Ovary (tissue), 9 donors: Measurements from ENCODE around the gene LYPD6. TPM values are rescaled to one million over a fixed set of nuclear protein-coding genes. Genes with fewer than 3 reads are reported as not detected.

Experiments
- DNase-seq, 5 donors: peaks; one replicate each; pipeline ENCODE4 v3.0.0-alpha.2; 2019 to 2020
- H3K27ac ChIP-seq, 2 donors: fragments of 200-600 bp; one replicate each; pipeline versions ENCODE4 v1.5.1 to v1.8.0; 2019 to 2022
- H3K27me3 ChIP-seq: fragments of 200-600 bp; one replicate; pipeline ENCODE4 v1.8.0; 2022
- H3K36me3 ChIP-seq: fragments of 200-600 bp; sonication (generic); one replicate; pipeline ENCODE4 v1.5.1; 2019
- H3K4me1 ChIP-seq: one replicate; pipeline ENCODE4 v1.8.1; 2013; ENCODE audit warnings: mild to moderate bottlenecking, moderate library complexity; ENCODE audit not compliant: insufficient read depth
- H3K4me3 ChIP-seq: fragments of 200-600 bp; sonication (generic); one replicate; pipeline ENCODE4 v1.5.1; 2017
- H3K9me3 ChIP-seq, 2 donors: fragments of 200-600 bp in 1 of 2; sonication (generic) in 1 of 2; one replicate each; pipeline versions ENCODE4 v1.5.1 to v1.8.1; 2013 to 2019; ENCODE audit warnings: mild to moderate bottlenecking in 1 of 2, moderate library complexity in 1 of 2
- EP300 ChIP-seq: sonication (generic); formaldehyde crosslinking; IDR thresholded peaks from one replicate; pipeline ENCODE4 v1.6.1; 2017; ENCODE audit warnings: antibody characterized with exemption
- POLR2A ChIP-seq: fragments of 450-650 bp; IDR thresholded peaks from one replicate; pipeline ENCODE4 v1.6.1; 2017; ENCODE audit warnings: antibody characterized with exemption, mild to moderate bottlenecking, moderate library complexity
- WGBS, 3 donors: extraction: QIAGEN DNeasy Blood & Tissue Kit in 1 of 3; methylation state at CpG; one replicate each; pipeline versions ENCODE4 v1.1.5 to v1.1.7; 2013 to 2017; 5-methylcytosine and 5-hydroxymethylcytosine counted together
- intact Hi-C, 4 donors: fragments of 100-400 bp; cut with DNase I; formaldehyde crosslinking; loops; one replicate each; pipeline versions ENCODE4 v1.11.0 to v1.15.1; 2022 to 2023
- polyA plus RNA-seq, 2 donors: library from polyadenylated mRNA; stranded (reverse); fragments of 200-250 nt in 1 of 2; fragments of 350-450 nt in 1 of 2; fragmentation: Illumina TruSeq in 1 of 2; extraction: RNeasy Lipid Tissue Mini Kit (QIAGEN cat#74804) in 1 of 2; gene quantifications; one replicate each; pipeline ENCODE4 v1.2.3, GENCODE V29; 2013 to 2014
- total RNA-seq, 7 donors: library from RNA; depleted of rRNA in 2 of 7; stranded (reverse); fragments of >200 nt in 2 of 7; fragmentation: NEBNext Ultra II Directional in 3 of 7; extraction: Animal tissue kit (Norgen Biotek cat#: 25700) in 3 of 7; gene quantifications; one replicate each; pipeline versions ENCODE4 v1.1.0 to v1.2.4, GENCODE V29; 2016 to 2023
- TF ChIP-seq, protein P1 (sequence below), 3 donors: fragments of 450-650 bp in 2 of 3; fragments of 200-600 bp in 1 of 3; IDR thresholded peaks; one replicate each; pipeline versions ENCODE4 v1.5.1 to v1.8.0; 2016 to 2022; ENCODE audit warnings: antibody characterized with exemption in 3 of 3, mild to moderate bottlenecking in 1 of 3
- donor health status: DM: no; HTN: no; CAD: no; lungs with moderate emphysema.
- donor health status: DM: no; HTN: no; CAD: no.
- donor health status: Bipolar disorder and iron deficiency.
- donor health status: DM: yes; HTN: yes; CAD: no.
- donor health status: DM: no; HTN: no; CAD: no.
- donor health status: DM: yes; HTN: yes; CAD: no.

Gene LYPD6
- total and polyA plus RNA-seq, 9 donors = 0.15 to 3.2 (median 1.2) TPM

DNA sequence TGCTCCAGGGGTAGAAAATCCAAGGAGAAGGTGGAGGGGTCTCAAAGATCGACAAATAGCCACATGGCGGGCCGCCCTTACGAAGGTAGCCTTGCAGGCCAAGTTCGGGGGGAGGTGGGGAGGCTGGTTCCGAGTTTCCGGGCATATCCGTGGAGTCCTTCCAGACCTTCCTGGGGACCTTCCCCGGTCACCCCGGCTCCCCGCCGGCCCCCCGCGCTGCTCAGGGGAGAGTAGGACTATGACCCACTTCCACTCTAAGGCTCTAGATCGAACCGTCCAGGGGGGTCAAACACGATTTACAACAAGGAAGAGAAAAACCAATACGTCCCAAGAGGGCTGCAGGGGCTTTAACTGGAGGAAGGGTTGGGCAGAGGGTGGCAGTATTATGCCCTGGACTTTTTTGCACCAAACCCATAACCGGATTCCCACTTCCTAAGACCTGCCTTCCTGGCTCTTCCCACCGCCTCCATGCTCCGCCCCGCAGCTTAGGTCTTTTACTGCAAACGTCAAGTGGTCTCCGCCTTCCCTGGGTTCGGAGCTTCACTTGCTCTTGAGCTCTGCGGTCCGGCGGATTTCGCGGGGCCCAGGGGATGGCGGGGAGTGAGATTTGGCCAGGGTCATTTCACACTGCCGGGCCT is 779 bp upstream of the LYPD6 start:
- DNase-seq = peak in 4 of 5 donors; percentile 23 to 44 (median 29)
- Histone ChIP-seq H3K4me1 (peaks cover 6% of the 10 kb centered on the region), H3K27me3 (no peaks in the 10 kb centered on the region), H3K27ac (no peak overlapping the region), H3K9me3 (no peaks in the 10 kb centered on the region), H3K4me3 (peak overlapping the region; percentile 50), H3K36me3 (no peaks in the 10 kb centered on the region)
- TF ChIP-seq EP300 = no peak
- no peak for TF ChIP-seq POLR2A
- TF ChIP-seq, protein P1, sequence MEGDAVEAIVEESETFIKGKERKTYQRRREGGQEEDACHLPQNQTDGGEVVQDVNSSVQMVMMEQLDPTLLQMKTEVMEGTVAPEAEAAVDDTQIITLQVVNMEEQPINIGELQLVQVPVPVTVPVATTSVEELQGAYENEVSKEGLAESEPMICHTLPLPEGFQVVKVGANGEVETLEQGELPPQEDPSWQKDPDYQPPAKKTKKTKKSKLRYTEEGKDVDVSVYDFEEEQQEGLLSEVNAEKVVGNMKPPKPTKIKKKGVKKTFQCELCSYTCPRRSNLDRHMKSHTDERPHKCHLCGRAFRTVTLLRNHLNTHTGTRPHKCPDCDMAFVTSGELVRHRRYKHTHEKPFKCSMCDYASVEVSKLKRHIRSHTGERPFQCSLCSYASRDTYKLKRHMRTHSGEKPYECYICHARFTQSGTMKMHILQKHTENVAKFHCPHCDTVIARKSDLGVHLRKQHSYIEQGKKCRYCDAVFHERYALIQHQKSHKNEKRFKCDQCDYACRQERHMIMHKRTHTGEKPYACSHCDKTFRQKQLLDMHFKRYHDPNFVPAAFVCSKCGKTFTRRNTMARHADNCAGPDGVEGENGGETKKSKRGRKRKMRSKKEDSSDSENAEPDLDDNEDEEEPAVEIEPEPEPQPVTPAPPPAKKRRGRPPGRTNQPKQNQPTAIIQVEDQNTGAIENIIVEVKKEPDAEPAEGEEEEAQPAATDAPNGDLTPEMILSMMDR (IDR thresholded peaks at IDR 0.05) = no peak
- 7 to 12% (median 9%) methylated on average over 32 of the region's 32 CpGs for WGBS, 3 donors
- intact Hi-C loops = no loop called here

DNA sequence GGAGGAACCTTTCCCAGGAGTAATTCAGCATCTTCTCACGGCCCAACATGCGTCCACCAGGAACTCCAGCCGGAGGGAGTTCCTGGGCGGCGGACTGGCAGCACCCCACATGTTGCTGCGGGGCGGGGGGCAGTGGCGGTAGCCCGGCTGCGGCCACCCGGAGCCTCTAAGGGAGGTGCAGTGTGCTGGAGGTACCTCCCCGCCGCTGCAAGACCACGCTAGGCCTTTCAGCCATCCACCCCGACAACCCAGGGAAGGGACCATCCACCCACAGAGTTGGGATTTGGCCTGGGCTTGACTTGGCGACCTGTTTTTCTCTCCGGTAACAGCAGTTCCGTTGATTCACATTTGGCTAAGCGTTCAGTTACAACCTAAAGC is 625 bp downstream of the LYPD6 start:
- 3 to 9% (median 8%) methylated on average over 11 to 19 of the region's 19 CpGs for WGBS, 3 donors

GRCh38 chr2:149332364-149332763 is 2.0 kb downstream of the LYPD6 start:
- no peak for DNase-seq
- Histone ChIP-seq H3K27me3 (no peaks in the 10 kb centered on the region), H3K27ac (no peak overlapping the region), H3K9me3 (no peaks in the 10 kb centered on the region), H3K36me3 (no peaks in the 10 kb centered on the region), H3K4me1 (peaks cover 6% of the 10 kb centered on the region), H3K4me3 (no peak overlapping the region)
- intact Hi-C loops = no loop called here
- 80 to 89% (median 81%) methylated on average over 2 of the region's 2 CpGs for WGBS, 3 donors
- TF ChIP-seq, protein P1 (IDR thresholded peaks at IDR 0.05) = no peak
- TF ChIP-seq EP300 = no peak
- no peak for TF ChIP-seq POLR2A

More for the DNA sequence above, 625 bp downstream of the LYPD6 start:
- H3K27ac ChIP-seq = peak overlapping the region in 1 of 2 donors; percentile 26
- no peaks in the 10 kb centered on the region for H3K27me3 ChIP-seq
- H3K36me3 ChIP-seq = no peaks in the 10 kb centered on the region
- peak in 1 of 5 donors; percentile 34 for DNase-seq
- intact Hi-C loops = no loop called here
- TF ChIP-seq EP300 = no peak
- TF ChIP-seq POLR2A = no peak
- TF ChIP-seq, protein P1 (IDR thresholded peaks at IDR 0.05) = no peak
- peaks cover 6% of the 10 kb centered on the region for H3K4me1 ChIP-seq
- H3K4me3 ChIP-seq = peak overlapping the region; percentile 50
- H3K9me3 ChIP-seq = no peaks in the 10 kb centered on the region

GRCh38 chr2:149333636-149334035 is 3.2 kb downstream of the LYPD6 start:
- intact Hi-C loops = no loop called here
- no peak for DNase-seq
- H3K27ac ChIP-seq = no peak overlapping the region
- TF ChIP-seq POLR2A = no peak
- TF ChIP-seq, protein P1 (IDR thresholded peaks at IDR 0.05) = no peak
- no peak for TF ChIP-seq EP300
- no peaks in the 10 kb centered on the region for H3K36me3 ChIP-seq
- WGBS, 3 donors = 83 to 96% (median 91%) methylated on average over 3 of the region's 3 CpGs
- peaks cover 6% of the 10 kb centered on the region for H3K4me1 ChIP-seq
- H3K27me3 ChIP-seq = no peaks in the 10 kb centered on the region
- H3K4me3 ChIP-seq = no peak overlapping the region
- H3K9me3 ChIP-seq = no peaks in the 10 kb centered on the region
